DOHH2 (cell line): Measurements from ENCODE around the gene SLC25A1.

Source experiments
- H3F3A ChIP-seq: fragments of 200-600 bp; sonication (generic), shearing (Covaris generic); 2 replicates; pipeline ENCODE4 v1.6.0; 2016; ENCODE audit warnings: antibody characterized with exemption, mild to moderate bottlenecking; ENCODE audit not compliant: control insufficient read depth, insufficient read depth
- H3K27ac ChIP-seq: fragments of 200-600 bp; sonication (generic); 2 replicates; pipeline ENCODE4 v1.5.1; 2014; ENCODE audit warnings: low read depth, mild to moderate bottlenecking, low read length, moderate library complexity
- H3K27me3 ChIP-seq: fragments of 200-600 bp; sonication (generic); 2 replicates; pipeline ENCODE4 v1.6.1; 2014; ENCODE audit warnings: mild to moderate bottlenecking, low read length, mixed read lengths; ENCODE audit not compliant: control insufficient read depth
- H3K36me3 ChIP-seq: fragments of 200-600 bp; sonication (generic); 2 replicates; pipeline ENCODE4 v1.6.1; 2014; ENCODE audit warnings: mild to moderate bottlenecking, low read length, moderate library complexity, mixed read lengths; ENCODE audit not compliant: control insufficient read depth
- H3K4me1 ChIP-seq: fragments of 200-600 bp; sonication (generic); 2 replicates; pipeline ENCODE4 v1.6.1; 2014; ENCODE audit warnings: mild to moderate bottlenecking, low read length, mixed read lengths; ENCODE audit not compliant: control insufficient read depth
- H3K4me2 ChIP-seq: fragments of 200-600 bp; sonication (generic); 2 replicates; pipeline ENCODE4 v1.6.0; 2014; ENCODE audit warnings: mild to moderate bottlenecking, low read length, moderate library complexity
- H3K4me3 ChIP-seq: fragments of 200-600 bp; sonication (generic); 2 replicates; pipeline ENCODE4 v1.5.1; 2014; ENCODE audit warnings: mild to moderate bottlenecking, low read length, mixed read lengths
- H3K79me2 ChIP-seq: fragments of 200-600 bp; sonication (generic); 2 replicates; pipeline ENCODE4 v1.6.1; 2014; ENCODE audit warnings: mild to moderate bottlenecking, low read length, mixed read lengths; ENCODE audit not compliant: control insufficient read depth
- H3K9me2 ChIP-seq: fragments of 200-600 bp; sonication (generic); replicated peaks from 2 replicates; pipeline ENCODE4 v1.6.1; 2014; ENCODE audit warnings: mild to moderate bottlenecking, low read length, mixed read lengths; ENCODE audit not compliant: control insufficient read depth
- H3K9me3 ChIP-seq: fragments of 200-600 bp; sonication (generic); 2 replicates; pipeline ENCODE4 v1.6.1; 2014; ENCODE audit warnings: antibody characterized with exemption, low read length, mixed read lengths; ENCODE audit not compliant: control insufficient read depth, insufficient read depth
- H4K20me1 ChIP-seq: fragments of 200-600 bp; sonication (generic); 2 replicates; pipeline ENCODE4 v1.6.0; 2014; ENCODE audit warnings: low read depth, mild to moderate bottlenecking, antibody characterized with exemption, low read length, moderate library complexity; ENCODE audit not compliant: control insufficient read depth, insufficient read depth
- EZH2phosphoT487 ChIP-seq: fragments of 200-600 bp; sonication (generic); IDR thresholded peaks from 2 replicates; pipeline ENCODE4 v1.6.1; 2017; ENCODE audit warnings: borderline replicate concordance, mild to moderate bottlenecking, antibody characterized with exemption, low read length, moderate library complexity, mixed read lengths
- TF ChIP-seq, protein P1 (sequence below): fragments of 200-600 bp; sonication (generic); IDR thresholded peaks from one replicate; pipeline ENCODE4 v1.5.1; 2014; ENCODE audit warnings: antibody characterized with exemption, mild to moderate bottlenecking, low read depth, low read length; ENCODE audit not compliant: poor library complexity, severe bottlenecking

SLC25A1 gene

DNA sequence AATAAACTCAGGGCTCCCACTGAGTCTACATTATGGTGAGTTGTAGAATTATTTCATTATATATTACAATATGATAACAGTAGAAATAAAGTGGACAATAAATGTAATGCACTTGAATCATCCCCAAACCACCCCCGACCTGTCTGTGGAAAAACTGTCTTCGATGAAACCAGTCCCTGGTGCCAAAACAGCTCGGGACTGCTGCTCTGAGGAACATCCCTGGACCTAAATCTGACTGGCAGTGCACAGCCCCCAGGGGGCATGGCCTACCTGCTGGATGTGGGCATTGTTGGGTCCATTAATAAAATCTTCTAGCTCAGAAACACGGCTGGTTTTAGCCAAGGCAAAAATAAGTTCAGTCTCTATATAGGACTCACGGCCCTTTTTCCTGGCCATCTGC is 29.3 kb upstream of the SLC25A1 start:
- H3K4me3 ChIP-seq, result no peak overlapping the region
- peaks cover 3% of the 10 kb centered on the region for H3K4me1 ChIP-seq
- no peaks in the 10 kb centered on the region for H3F3A ChIP-seq
- H3K4me2 ChIP-seq, result no peak overlapping the region
- TF ChIP-seq, protein P1, sequence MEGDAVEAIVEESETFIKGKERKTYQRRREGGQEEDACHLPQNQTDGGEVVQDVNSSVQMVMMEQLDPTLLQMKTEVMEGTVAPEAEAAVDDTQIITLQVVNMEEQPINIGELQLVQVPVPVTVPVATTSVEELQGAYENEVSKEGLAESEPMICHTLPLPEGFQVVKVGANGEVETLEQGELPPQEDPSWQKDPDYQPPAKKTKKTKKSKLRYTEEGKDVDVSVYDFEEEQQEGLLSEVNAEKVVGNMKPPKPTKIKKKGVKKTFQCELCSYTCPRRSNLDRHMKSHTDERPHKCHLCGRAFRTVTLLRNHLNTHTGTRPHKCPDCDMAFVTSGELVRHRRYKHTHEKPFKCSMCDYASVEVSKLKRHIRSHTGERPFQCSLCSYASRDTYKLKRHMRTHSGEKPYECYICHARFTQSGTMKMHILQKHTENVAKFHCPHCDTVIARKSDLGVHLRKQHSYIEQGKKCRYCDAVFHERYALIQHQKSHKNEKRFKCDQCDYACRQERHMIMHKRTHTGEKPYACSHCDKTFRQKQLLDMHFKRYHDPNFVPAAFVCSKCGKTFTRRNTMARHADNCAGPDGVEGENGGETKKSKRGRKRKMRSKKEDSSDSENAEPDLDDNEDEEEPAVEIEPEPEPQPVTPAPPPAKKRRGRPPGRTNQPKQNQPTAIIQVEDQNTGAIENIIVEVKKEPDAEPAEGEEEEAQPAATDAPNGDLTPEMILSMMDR, result no peak
- no peak for TF ChIP-seq EZH2phosphoT487
- no peaks in the 10 kb centered on the region for H3K36me3 ChIP-seq
- no peaks in the 10 kb centered on the region for H3K79me2 ChIP-seq
- H3K9me3 ChIP-seq, result no peaks in the 10 kb centered on the region
- H3K9me2 ChIP-seq, result no peaks in the 10 kb centered on the region
- H3K27me3 ChIP-seq, result peaks cover 15% of the 10 kb centered on the region
- no peak overlapping the region for H3K27ac ChIP-seq
- no peaks in the 10 kb centered on the region for H4K20me1 ChIP-seq

DNA sequence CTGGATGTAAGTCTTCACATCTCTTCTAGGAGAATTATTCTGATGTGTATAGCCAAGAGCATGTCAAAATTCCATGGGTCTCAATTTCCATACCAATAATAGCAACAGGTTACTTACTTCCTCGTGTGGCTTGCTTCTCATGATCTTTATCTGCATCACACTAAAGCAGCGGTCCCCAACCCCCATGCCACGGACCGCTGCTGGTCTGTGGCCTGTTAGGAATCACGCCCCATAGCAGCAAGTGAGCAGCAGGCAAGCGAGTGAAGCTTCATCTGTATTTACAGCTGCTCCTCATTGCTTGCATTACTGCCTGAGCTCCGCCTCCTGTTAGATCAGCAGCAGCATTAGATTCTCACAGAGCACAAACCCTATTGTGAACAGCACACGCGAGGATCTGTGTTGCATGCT is 28.9 kb upstream of the SLC25A1 start:
- Histone ChIP-seq H4K20me1 (no peaks in the 10 kb centered on the region), H3F3A (no peaks in the 10 kb centered on the region), H3K27ac (no peak overlapping the region), H3K4me2 (no peak overlapping the region), H3K9me3 (no peaks in the 10 kb centered on the region), H3K4me1 (no peaks in the 10 kb centered on the region), H3K4me3 (no peak overlapping the region), H3K79me2 (no peaks in the 10 kb centered on the region), H3K27me3 (peaks cover 14% of the 10 kb centered on the region), H3K36me3 (no peaks in the 10 kb centered on the region), H3K9me2 (no peaks in the 10 kb centered on the region)
- TF ChIP-seq, protein P1, result no peak
- TF ChIP-seq EZH2phosphoT487, result no peak

DNA sequence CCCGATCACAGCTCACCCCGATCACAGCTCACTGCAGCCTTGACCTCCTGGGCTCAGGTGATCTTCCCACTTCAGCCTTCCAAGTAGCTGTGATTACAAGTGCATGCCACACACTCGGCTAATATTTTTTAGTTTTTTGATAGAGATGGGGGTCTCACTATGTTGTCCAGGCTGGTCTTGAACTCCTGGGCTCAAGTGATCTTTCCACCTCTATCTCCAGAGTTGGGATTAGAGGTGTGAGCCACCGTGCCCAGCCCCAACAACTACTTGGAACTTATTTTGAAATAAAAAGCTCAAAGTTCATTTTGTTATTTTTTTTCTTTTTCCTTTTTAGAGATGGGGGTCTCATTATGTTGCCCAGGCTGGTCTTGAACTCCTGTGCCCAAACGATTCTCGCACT is 27.8 kb upstream of the SLC25A1 start:
- Histone ChIP-seq H4K20me1 (no peaks in the 10 kb centered on the region), H3K9me3 (no peaks in the 10 kb centered on the region), H3F3A (no peaks in the 10 kb centered on the region), H3K4me2 (no peak overlapping the region), H3K27ac (no peak overlapping the region), H3K4me1 (no peaks in the 10 kb centered on the region), H3K4me3 (no peak overlapping the region), H3K27me3 (peaks cover 14% of the 10 kb centered on the region), H3K36me3 (no peaks in the 10 kb centered on the region), H3K79me2 (no peaks in the 10 kb centered on the region), H3K9me2 (no peaks in the 10 kb centered on the region)
- TF ChIP-seq, protein P1, result no peak
- TF ChIP-seq EZH2phosphoT487, result no peak

DNA sequence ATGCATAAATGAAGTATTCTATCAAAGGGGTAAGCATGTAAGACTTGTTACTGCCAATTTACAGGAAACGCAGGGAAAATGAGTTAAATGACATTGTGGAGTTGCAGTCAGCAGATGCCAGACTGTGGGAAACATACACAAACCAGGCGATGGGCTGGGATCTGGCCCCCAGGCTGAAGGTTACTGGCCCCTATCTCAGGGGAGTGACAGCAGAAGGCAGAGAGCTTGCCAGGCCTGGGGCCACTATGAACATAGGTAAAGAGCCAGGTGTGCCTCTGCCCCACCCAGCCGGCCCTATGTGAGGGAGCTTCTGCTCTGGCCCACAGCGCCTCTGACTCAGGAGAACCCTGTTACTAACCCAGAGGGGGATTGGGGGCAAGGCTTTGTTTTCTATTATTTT is 26.1 kb upstream of the SLC25A1 start:
- no peaks in the 10 kb centered on the region for H3K9me2 ChIP-seq
- H3K79me2 ChIP-seq, result no peaks in the 10 kb centered on the region
- no peak overlapping the region for H3K27ac ChIP-seq
- peaks cover 7% of the 10 kb centered on the region for H3K27me3 ChIP-seq
- H3K9me3 ChIP-seq, result no peaks in the 10 kb centered on the region
- no peaks in the 10 kb centered on the region for H4K20me1 ChIP-seq
- no peak overlapping the region for H3K4me2 ChIP-seq
- no peaks in the 10 kb centered on the region for H3K4me1 ChIP-seq
- H3F3A ChIP-seq, result no peaks in the 10 kb centered on the region
- no peak for TF ChIP-seq EZH2phosphoT487
- TF ChIP-seq, protein P1, result no peak
- H3K36me3 ChIP-seq, result no peaks in the 10 kb centered on the region
- H3K4me3 ChIP-seq, result no peak overlapping the region
